Measurements from ENCODE around the gene LETM1. TPM values are rescaled to one million over a fixed set of nuclear protein-coding genes. Genes with fewer than 3 reads are reported as not detected.

The LETM1 gene
- total and polyA plus RNA-seq, 2 of the 13 experiments (the other 11 are each of a cell fraction or from before 2014, with no cell fraction given), result 9.7 to 41.6 TPM

DNA sequence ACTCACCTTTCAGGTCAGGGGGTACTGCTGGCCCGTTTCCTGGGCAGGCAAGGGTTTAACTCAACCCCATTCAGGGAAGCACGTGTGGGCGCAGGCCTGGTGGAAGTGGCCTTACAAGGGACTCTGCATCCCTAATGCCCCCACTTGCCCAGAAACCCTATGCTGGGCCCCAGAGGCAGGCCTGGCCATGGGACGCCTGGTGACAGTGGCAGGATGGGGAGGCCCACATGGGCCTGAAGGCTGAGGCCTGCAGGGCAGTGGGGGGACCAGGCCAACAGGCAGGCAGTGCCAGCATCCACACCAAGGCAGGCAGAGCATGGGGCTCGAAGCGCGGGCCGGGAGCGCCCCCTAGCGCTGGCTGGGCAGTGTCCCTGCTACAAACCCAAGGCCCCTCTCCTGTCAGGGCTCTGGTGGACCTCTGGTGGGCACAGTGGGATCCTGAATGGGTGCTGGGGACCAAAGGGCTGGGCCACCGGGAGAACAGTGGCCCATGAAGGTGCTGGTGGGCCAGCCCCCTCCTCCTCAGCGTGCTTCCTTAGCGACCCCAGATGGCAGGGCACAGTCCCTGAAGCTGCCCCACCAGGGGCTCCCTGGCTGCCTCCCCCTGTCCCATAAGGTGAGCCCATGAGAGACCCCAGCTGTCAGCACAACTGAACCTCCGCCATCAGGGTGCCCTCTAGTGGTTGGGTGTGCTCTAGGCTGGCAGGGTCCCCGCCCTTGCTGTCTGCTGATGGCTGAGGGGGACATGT is 46.0 kb downstream of the LETM1 start (continued):
- TF ChIP-seq CREM (IDR thresholded peaks at IDR 0.05) (no peak), CREM (CRISPR knock-in tag; IDR thresholded peaks at IDR 0.05) (no peak), CHD4 (IDR thresholded peaks at IDR 0.05; ENCODE audit: borderline replicate concordance, low read length) (no peak), ZNF326 (CRISPR knock-in tag; IDR thresholded peaks at IDR 0.05; ENCODE audit: borderline replicate concordance) (no peak), ZNF383 (CRISPR knock-in tag; IDR thresholded peaks at IDR 0.05; ENCODE audit: borderline replicate concordance) (no peak), MEIS1 (CRISPR knock-in tag; IDR thresholded peaks at IDR 0.05; ENCODE audit: borderline replicate concordance) (no peak), MTF1 (CRISPR knock-in tag; IDR thresholded peaks at IDR 0.05) (no peak), NBN (conservative IDR thresholded peaks at IDR 0.05) (no peak)
- TF ChIP-seq, protein P1, sequence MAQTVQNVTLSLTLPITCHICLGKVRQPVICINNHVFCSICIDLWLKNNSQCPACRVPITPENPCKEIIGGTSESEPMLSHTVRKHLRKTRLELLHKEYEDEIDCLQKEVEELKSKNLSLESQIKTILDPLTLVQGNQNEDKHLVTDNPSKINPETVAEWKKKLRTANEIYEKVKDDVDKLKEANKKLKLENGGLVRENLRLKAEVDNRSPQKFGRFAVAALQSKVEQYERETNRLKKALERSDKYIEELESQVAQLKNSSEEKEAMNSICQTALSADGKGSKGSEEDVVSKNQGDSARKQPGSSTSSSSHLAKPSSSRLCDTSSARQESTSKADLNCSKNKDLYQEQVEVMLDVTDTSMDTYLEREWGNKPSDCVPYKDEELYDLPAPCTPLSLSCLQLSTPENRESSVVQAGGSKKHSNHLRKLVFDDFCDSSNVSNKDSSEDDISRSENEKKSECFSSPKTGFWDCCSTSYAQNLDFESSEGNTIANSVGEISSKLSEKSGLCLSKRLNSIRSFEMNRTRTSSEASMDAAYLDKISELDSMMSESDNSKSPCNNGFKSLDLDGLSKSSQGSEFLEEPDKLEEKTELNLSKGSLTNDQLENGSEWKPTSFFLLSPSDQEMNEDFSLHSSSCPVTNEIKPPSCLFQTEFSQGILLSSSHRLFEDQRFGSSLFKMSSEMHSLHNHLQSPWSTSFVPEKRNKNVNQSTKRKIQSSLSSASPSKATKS (CRISPR knock-in tag; IDR thresholded peaks at IDR 0.05), result no peak
- TF ChIP-seq, protein P2, sequence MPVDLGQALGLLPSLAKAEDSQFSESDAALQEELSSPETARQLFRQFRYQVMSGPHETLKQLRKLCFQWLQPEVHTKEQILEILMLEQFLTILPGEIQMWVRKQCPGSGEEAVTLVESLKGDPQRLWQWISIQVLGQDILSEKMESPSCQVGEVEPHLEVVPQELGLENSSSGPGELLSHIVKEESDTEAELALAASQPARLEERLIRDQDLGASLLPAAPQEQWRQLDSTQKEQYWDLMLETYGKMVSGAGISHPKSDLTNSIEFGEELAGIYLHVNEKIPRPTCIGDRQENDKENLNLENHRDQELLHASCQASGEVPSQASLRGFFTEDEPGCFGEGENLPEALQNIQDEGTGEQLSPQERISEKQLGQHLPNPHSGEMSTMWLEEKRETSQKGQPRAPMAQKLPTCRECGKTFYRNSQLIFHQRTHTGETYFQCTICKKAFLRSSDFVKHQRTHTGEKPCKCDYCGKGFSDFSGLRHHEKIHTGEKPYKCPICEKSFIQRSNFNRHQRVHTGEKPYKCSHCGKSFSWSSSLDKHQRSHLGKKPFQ (CRISPR knock-in tag; IDR thresholded peaks at IDR 0.05; ENCODE audit: insufficient replicate concordance), result no peak
- TF ChIP-seq, protein P3, sequence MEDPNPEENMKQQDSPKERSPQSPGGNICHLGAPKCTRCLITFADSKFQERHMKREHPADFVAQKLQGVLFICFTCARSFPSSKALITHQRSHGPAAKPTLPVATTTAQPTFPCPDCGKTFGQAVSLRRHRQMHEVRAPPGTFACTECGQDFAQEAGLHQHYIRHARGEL (CRISPR knock-in tag; IDR thresholded peaks at IDR 0.05), result peak; percentile 73; the same call in 1 of the 2 replicates
- TF ChIP-seq, protein P4, sequence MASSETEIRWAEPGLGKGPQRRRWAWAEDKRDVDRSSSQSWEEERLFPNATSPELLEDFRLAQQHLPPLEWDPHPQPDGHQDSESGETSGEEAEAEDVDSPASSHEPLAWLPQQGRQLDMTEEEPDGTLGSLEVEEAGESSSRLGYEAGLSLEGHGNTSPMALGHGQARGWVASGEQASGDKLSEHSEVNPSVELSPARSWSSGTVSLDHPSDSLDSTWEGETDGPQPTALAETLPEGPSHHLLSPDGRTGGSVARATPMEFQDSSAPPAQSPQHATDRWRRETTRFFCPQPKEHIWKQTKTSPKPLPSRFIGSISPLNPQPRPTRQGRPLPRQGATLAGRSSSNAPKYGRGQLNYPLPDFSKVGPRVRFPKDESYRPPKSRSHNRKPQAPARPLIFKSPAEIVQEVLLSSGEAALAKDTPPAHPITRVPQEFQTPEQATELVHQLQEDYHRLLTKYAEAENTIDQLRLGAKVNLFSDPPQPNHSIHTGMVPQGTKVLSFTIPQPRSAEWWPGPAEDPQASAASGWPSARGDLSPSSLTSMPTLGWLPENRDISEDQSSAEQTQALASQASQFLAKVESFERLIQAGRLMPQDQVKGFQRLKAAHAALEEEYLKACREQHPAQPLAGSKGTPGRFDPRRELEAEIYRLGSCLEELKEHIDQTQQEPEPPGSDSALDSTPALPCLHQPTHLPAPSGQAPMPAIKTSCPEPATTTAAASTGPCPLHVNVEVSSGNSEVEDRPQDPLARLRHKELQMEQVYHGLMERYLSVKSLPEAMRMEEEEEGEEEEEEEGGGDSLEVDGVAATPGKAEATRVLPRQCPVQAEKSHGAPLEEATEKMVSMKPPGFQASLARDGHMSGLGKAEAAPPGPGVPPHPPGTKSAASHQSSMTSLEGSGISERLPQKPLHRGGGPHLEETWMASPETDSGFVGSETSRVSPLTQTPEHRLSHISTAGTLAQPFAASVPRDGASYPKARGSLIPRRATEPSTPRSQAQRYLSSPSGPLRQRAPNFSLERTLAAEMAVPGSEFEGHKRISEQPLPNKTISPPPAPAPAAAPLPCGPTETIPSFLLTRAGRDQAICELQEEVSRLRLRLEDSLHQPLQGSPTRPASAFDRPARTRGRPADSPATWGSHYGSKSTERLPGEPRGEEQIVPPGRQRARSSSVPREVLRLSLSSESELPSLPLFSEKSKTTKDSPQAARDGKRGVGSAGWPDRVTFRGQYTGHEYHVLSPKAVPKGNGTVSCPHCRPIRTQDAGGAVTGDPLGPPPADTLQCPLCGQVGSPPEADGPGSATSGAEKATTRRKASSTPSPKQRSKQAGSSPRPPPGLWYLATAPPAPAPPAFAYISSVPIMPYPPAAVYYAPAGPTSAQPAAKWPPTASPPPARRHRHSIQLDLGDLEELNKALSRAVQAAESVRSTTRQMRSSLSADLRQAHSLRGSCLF (CRISPR knock-in tag; IDR thresholded peaks at IDR 0.05; ENCODE audit: borderline replicate concordance), result no peak
- TF ChIP-seq, protein P5, sequence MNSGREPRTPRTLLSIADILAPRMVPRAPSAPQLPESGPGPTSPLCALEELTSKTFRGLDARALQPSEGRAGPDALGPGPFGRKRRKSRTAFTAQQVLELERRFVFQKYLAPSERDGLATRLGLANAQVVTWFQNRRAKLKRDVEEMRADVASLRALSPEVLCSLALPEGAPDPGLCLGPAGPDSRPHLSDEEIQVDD (CRISPR knock-in tag; IDR thresholded peaks at IDR 0.05; ENCODE audit: borderline replicate concordance), result peak; percentile 74; the same call in 1 of the 2 replicates
- TF ChIP-seq, protein P6, sequence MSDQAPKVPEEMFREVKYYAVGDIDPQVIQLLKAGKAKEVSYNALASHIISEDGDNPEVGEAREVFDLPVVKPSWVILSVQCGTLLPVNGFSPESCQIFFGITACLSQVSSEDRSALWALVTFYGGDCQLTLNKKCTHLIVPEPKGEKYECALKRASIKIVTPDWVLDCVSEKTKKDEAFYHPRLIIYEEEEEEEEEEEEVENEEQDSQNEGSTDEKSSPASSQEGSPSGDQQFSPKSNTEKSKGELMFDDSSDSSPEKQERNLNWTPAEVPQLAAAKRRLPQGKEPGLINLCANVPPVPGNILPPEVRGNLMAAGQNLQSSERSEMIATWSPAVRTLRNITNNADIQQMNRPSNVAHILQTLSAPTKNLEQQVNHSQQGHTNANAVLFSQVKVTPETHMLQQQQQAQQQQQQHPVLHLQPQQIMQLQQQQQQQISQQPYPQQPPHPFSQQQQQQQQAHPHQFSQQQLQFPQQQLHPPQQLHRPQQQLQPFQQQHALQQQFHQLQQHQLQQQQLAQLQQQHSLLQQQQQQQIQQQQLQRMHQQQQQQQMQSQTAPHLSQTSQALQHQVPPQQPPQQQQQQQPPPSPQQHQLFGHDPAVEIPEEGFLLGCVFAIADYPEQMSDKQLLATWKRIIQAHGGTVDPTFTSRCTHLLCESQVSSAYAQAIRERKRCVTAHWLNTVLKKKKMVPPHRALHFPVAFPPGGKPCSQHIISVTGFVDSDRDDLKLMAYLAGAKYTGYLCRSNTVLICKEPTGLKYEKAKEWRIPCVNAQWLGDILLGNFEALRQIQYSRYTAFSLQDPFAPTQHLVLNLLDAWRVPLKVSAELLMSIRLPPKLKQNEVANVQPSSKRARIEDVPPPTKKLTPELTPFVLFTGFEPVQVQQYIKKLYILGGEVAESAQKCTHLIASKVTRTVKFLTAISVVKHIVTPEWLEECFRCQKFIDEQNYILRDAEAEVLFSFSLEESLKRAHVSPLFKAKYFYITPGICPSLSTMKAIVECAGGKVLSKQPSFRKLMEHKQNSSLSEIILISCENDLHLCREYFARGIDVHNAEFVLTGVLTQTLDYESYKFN (CRISPR knock-in tag; conservative IDR thresholded peaks at IDR 0.05), result peak; percentile 44; the same call in 1 of the 2 replicates
